KMS-11 (cell line): ENCODE results near the gene MAST3.

Experiments
- H2AFZ ChIP-seq: fragments of 200-600 bp; sonication (generic); 2 replicates; pipeline ENCODE4 v1.6.1; 2016; ENCODE audit warnings: antibody characterized with exemption, mixed run types, low read depth
- H3K27ac ChIP-seq: fragments of 200-600 bp; sonication (generic); 2 replicates; pipeline ENCODE4 v1.6.1; 2016; ENCODE audit warnings: mild to moderate bottlenecking, mixed run types
- H3K27me3 ChIP-seq: fragments of 200-600 bp; sonication (generic); 2 replicates; pipeline ENCODE4 v1.6.1; 2017; ENCODE audit warnings: mild to moderate bottlenecking, low read depth, mixed run types, moderate library complexity; ENCODE audit not compliant: insufficient read depth
- H3K36me3 ChIP-seq: fragments of 200-600 bp; sonication (generic); 2 replicates; pipeline ENCODE4 v1.6.1; 2017; ENCODE audit warnings: mild to moderate bottlenecking, mixed run types; ENCODE audit not compliant: insufficient read depth
- H3K4me1 ChIP-seq: fragments of 200-600 bp; sonication (generic); 2 replicates; pipeline ENCODE4 v1.6.1; 2016; ENCODE audit warnings: mild to moderate bottlenecking, low read depth, mixed run types; ENCODE audit not compliant: poor library complexity, severe bottlenecking
- H3K4me2 ChIP-seq: fragments of 200-600 bp; sonication (generic); 2 replicates; pipeline ENCODE4 v1.7.0; 2016; ENCODE audit warnings: mild to moderate bottlenecking, mixed run types
- H3K4me3 ChIP-seq: fragments of 200-600 bp; sonication (generic); IDR thresholded peaks from 2 replicates; pipeline ENCODE4 v1.6.1; 2017; ENCODE audit warnings: low read depth, low read length, mixed read lengths; ENCODE audit not compliant: insufficient read depth
- H3K79me2 ChIP-seq: fragments of 200-600 bp; sonication (generic); 2 replicates; pipeline ENCODE4 v1.6.1; 2016; ENCODE audit warnings: low read depth, mixed run types; ENCODE audit not compliant: insufficient read depth
- H3K9ac ChIP-seq: fragments of 200-600 bp; sonication (generic); 2 replicates; pipeline ENCODE4 v1.6.1; 2016; ENCODE audit warnings: mild to moderate bottlenecking, mixed run types
- H4K20me1 ChIP-seq: fragments of 200-600 bp; sonication (generic); 2 replicates; pipeline ENCODE4 v1.6.1; 2016; ENCODE audit warnings: mild to moderate bottlenecking, mixed run types; ENCODE audit not compliant: insufficient read depth
- TF ChIP-seq, protein P1 (sequence below): fragments of 200-600 bp; sonication (generic); conservative IDR thresholded peaks from 2 replicates; pipeline ENCODE4 v1.6.1; 2017; ENCODE audit warnings: low read depth, mild to moderate bottlenecking, antibody characterized with exemption, low read length, moderate library complexity, mixed read lengths

The MAST3 gene

DNA sequence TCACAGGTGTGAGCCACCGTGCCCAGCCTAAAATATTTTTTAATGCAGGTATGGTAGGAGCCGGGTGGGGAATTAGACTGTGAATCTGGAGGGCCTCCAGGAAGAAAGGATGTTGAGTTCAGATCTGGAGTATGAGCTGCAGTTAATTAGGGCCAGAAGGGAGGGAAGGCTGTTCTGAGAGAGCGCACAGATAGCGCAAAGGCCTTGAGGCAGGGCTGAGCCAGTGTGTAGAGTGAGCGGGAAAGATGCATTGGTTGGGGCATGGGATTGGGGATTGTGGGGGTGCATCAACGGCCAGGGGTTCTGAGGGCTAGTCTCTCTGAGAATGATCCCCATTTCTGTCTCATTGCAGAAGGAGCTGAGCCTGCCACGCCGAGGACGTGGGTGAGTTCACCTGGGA, 9.7 kb downstream of the MAST3 start:
- H3K27ac ChIP-seq = no peak overlapping the region
- H3K4me2 ChIP-seq = no peak overlapping the region
- no peaks in the 10 kb centered on the region for H3K79me2 ChIP-seq
- no peak overlapping the region for H3K4me3 ChIP-seq
- no peaks in the 10 kb centered on the region for H3K36me3 ChIP-seq
- H3K4me1 ChIP-seq = peaks cover 40% of the 10 kb centered on the region
- H3K9ac ChIP-seq = no peak overlapping the region
- H4K20me1 ChIP-seq = no peaks in the 10 kb centered on the region
- no peaks in the 10 kb centered on the region; the same call in 1 of the 2 replicates for H3K27me3 ChIP-seq
- TF ChIP-seq, protein P1, sequence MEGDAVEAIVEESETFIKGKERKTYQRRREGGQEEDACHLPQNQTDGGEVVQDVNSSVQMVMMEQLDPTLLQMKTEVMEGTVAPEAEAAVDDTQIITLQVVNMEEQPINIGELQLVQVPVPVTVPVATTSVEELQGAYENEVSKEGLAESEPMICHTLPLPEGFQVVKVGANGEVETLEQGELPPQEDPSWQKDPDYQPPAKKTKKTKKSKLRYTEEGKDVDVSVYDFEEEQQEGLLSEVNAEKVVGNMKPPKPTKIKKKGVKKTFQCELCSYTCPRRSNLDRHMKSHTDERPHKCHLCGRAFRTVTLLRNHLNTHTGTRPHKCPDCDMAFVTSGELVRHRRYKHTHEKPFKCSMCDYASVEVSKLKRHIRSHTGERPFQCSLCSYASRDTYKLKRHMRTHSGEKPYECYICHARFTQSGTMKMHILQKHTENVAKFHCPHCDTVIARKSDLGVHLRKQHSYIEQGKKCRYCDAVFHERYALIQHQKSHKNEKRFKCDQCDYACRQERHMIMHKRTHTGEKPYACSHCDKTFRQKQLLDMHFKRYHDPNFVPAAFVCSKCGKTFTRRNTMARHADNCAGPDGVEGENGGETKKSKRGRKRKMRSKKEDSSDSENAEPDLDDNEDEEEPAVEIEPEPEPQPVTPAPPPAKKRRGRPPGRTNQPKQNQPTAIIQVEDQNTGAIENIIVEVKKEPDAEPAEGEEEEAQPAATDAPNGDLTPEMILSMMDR = no peak
- H2AFZ ChIP-seq = no peak overlapping the region

DNA sequence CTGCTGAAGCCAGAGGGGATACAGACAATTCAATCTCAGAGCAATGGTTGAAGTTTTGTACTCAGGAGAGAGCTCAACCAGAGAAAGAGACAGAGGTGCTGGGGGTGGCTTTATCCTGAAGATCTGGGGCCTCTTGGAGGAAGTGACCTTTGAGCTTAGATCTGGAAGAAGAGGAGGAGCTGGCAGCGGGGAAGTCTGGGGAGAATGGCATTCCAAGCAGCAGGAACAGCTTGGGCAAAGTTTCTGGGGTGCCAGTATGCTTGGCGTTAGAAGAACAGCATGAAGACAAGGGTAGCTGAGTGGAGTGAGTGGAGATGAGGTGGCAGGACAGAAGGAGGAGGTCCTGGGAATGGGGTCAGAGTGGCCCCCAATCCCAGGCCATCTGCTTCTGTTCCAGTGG, 11.3 kb downstream of the MAST3 start:
- H3K4me2 ChIP-seq = no peak overlapping the region
- TF ChIP-seq, protein P1 = no peak
- no peaks in the 10 kb centered on the region; the same call in 1 of the 2 replicates for H3K27me3 ChIP-seq
- no peak overlapping the region for H2AFZ ChIP-seq
- H3K9ac ChIP-seq = no peak overlapping the region
- no peak overlapping the region for H3K27ac ChIP-seq
- H3K4me1 ChIP-seq = peaks cover 43% of the 10 kb centered on the region
- H4K20me1 ChIP-seq = no peaks in the 10 kb centered on the region
- H3K4me3 ChIP-seq = no peak overlapping the region
- H3K36me3 ChIP-seq = no peaks in the 10 kb centered on the region
- no peaks in the 10 kb centered on the region for H3K79me2 ChIP-seq

DNA sequence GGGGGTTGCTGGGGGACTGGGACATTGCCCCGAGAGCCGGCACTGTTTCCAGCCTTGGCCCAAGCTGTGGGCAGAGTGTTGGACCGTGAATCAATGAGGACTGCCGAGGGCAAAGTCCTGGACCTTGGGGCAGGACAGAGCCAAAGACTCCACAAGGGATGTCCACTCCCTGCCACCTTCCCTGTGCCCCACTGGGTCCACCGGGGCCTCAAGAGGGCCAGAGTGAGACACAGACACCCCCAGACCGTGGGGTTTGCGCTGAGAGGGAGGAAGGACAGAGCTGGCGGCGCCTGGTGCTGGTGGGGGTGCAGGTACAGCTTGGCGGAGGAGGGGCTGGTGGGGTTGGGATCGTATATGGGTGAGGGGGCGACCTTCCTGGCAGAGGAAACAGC, 11.8 kb downstream of the MAST3 start:
- no peaks in the 10 kb centered on the region for H3K36me3 ChIP-seq
- H3K27ac ChIP-seq = no peak overlapping the region
- H3K27me3 ChIP-seq = no peaks in the 10 kb centered on the region; the same call in 1 of the 2 replicates
- peak overlapping the region; percentile 92 for H2AFZ ChIP-seq
- no peaks in the 10 kb centered on the region for H4K20me1 ChIP-seq
- peaks cover 39% of the 10 kb centered on the region for H3K4me1 ChIP-seq
- H3K79me2 ChIP-seq = no peaks in the 10 kb centered on the region
- TF ChIP-seq, protein P1 = no peak
- peak overlapping the region; percentile 89; the same call in 1 of the 2 replicates for H3K4me2 ChIP-seq
- H3K9ac ChIP-seq = no peak overlapping the region
- no peak overlapping the region for H3K4me3 ChIP-seq

DNA sequence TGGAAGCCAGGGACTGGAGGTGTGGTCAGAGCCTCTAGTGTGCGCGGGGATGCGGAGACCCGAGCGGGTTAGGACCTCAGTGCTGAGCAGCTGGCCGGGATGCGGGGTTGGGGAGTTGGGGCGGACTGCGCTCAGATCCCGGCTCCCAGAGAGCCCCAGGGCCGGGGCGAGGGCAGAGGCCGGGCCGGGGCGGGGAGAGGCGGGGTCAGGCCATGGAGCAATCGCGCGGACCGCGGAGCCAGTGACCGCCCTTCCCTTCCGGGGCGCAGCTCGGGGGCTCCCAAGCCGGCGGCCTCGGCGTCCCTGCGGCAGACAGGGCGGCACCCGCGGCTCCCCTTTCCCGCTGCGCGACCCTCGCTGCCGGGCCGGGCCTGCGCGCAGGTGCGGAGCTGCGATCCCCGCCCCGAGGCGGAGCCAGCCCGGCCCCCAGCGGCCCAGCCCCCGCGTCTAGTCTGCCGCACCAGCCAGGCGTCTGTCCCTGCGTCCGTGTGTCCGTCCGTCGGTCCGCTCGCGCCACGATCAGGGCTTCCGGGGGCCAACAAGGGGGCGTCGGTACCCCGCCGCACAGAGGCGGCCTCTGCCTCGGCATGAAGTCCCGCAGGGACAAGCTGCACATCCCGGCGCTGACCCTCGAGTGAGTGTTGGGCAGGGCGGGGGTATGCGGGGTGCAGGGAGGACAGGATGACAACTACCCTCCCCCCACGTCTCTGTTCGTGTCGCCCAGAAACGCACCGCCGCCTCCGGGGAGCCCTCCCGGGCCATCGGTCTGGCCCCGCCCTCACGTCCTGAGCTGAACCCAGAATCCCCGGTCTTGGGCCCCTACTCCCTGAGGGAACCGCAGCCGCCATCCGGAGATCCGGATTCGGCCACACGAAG, 12.4 kb downstream of the MAST3 start:
- no peak overlapping the region for H3K27ac ChIP-seq
- H3K36me3 ChIP-seq = no peaks in the 10 kb centered on the region
- no peak overlapping the region for H3K4me3 ChIP-seq
- H3K9ac ChIP-seq = peak overlapping the region; percentile 44
- TF ChIP-seq, protein P1 = no peak
- no peaks in the 10 kb centered on the region for H3K79me2 ChIP-seq
- H3K4me1 ChIP-seq = peaks cover 35% of the 10 kb centered on the region
- H4K20me1 ChIP-seq = no peaks in the 10 kb centered on the region
- H3K4me2 ChIP-seq = peak overlapping the region; percentile 89
- no peaks in the 10 kb centered on the region; the same call in 1 of the 2 replicates for H3K27me3 ChIP-seq
- peak overlapping the region; percentile 92 for H2AFZ ChIP-seq
